Activated CD4-positive, CD25-positive, alpha-beta regulatory T cell treated with anti-CD3 and anti-CD28 coated beads, Interleukin-2, amount 50 U/mL, for 24 hours (primary cell): ENCODE data around the gene C3orf80.
"Not testable (repeated sequence)": the region's sequence is repeated elsewhere in the genome, so short reads cannot be mapped to it uniquely, and the experiment has no call there.

Source experiments
- ATAC-seq, 2 donors: fragments of 150-1000 bp; cut with Tn5 transposase; one replicate each; pipeline ENCODE4 v1.10.0; 2021; ENCODE audit warnings: mild to moderate bottlenecking in 1 of 2, moderate library complexity in 1 of 2

Gene C3orf80

GRCh38 chr3:160217675-160218074, 7.5 kb upstream of the C3orf80 start:
- ATAC-seq = no peak

GRCh38 chr3:160218136-160218535, 7.1 kb upstream of the C3orf80 start:
- ATAC-seq = no peak

GRCh38 chr3:160220038-160220437, 5.2 kb upstream of the C3orf80 start:
- ATAC-seq = no peak

GRCh38 chr3:160221019-160221418, 4.2 kb upstream of the C3orf80 start:
- ATAC-seq = no peak

GRCh38 chr3:160224256-160224655, 966 bp upstream of the C3orf80 start:
- no peak for ATAC-seq

GRCh38 chr3:160224811-160225175, 429 bp upstream of the C3orf80 start:
- ATAC-seq = no peak

- peak in 1 of 2 donors; percentile 8 for ATAC-seq
Observed at GRCh38 chr3:160226026-160226907, 1.0 kb downstream of the C3orf80 start.

- ATAC-seq = no peak
Observed at GRCh38 chr3:160227419-160227818, 2.2 kb downstream of the C3orf80 start.

GRCh38 chr3:160232014-160232413, 6.8 kb downstream of the C3orf80 start:
- ATAC-seq = no peak

GRCh38 chr3:160240719-160241118, 15.5 kb downstream of the C3orf80 start:
- not testable (repeated sequence) for ATAC-seq

GRCh38 chr3:160245261-160245800, 20.1 kb downstream of the C3orf80 start:
- no peak for ATAC-seq

- no peak for ATAC-seq
Observed at GRCh38 chr3:160247766-160248165, 22.5 kb downstream of the C3orf80 start.

- ATAC-seq = no peak
Observed at GRCh38 chr3:160253298-160253697, 28.1 kb downstream of the C3orf80 start.

GRCh38 chr3:160257606-160258005, 32.4 kb downstream of the C3orf80 start:
- no peak for ATAC-seq

GRCh38 chr3:160259589-160259988, 34.4 kb downstream of the C3orf80 start:
- no peak for ATAC-seq

GRCh38 chr3:160260587-160261270, 35.5 kb downstream of the C3orf80 start:
- no peak for ATAC-seq

- no peak for ATAC-seq
Observed at GRCh38 chr3:160265088-160265487, 39.9 kb downstream of the C3orf80 start.
